GM19099 (cell line): Measurements from ENCODE around the gene CRIP2.

Experiments
- POLR2A ChIP-seq: IDR thresholded peaks from 3 replicates; pipeline ENCODE4 v1.6.1; 2011; ENCODE audit warnings: low read depth; ENCODE audit not compliant: insufficient read length; ENCODE audit errors: extremely low read depth

Gene CRIP2

GRCh38 chr14:105483300-105484068, 8.9 kb downstream of the CRIP2 start:
- no peak for TF ChIP-seq POLR2A

- no peak for TF ChIP-seq POLR2A
These were observed 9.7 kb downstream of the CRIP2 start for GRCh38 chr14:105484069-105484996.

GRCh38 chr14:105484997-105485393, 10.4 kb downstream of the CRIP2 start:
- no peak for TF ChIP-seq POLR2A

- TF ChIP-seq POLR2A = no peak
These were observed 11.1 kb downstream of the CRIP2 start for GRCh38 chr14:105485739-105486162.

- no peak for TF ChIP-seq POLR2A
These were observed 11.7 kb downstream of the CRIP2 start, which contains the start of gene CRIP1 for GRCh38 chr14:105486163-105486973. TSS of gene CRIP1 (plus strand) at chr14:105486886. CDS start at chr14:105487260, 374 bp downstream.

- TF ChIP-seq POLR2A = peak; percentile 76
These were observed 12.4 kb downstream of the CRIP2 start for GRCh38 chr14:105486974-105487448.

- TF ChIP-seq POLR2A = peak; percentile 23
These were observed 12.9 kb downstream of the CRIP2 start for GRCh38 chr14:105487449-105487985.

GRCh38 chr14:105487986-105488777, 13.6 kb downstream of the CRIP2 start:
- no peak for TF ChIP-seq POLR2A

- TF ChIP-seq POLR2A = no peak
These were observed 14.3 kb downstream of the CRIP2 start for GRCh38 chr14:105488781-105489541.

- TF ChIP-seq POLR2A = peak; percentile 28
These were observed 15.1 kb downstream of the CRIP2 start for GRCh38 chr14:105489542-105490266.

- no peak for TF ChIP-seq POLR2A
These were observed 15.6 kb downstream of the CRIP2 start for GRCh38 chr14:105490267-105490571.

GRCh38 chr14:105490572-105491365, 16.1 kb downstream of the CRIP2 start, which contains the start of gene TEDC1:
TSS of gene TEDC1 (plus strand) at chr14:105491246. CDS start at chr14:105491376, 130 bp downstream.
- TF ChIP-seq POLR2A = peak; percentile 75

GRCh38 chr14:105491366-105491973, 16.8 kb downstream of the CRIP2 start:
- no peak for TF ChIP-seq POLR2A
